Endodermal cell (in vitro differentiated cells): ENCODE measurements around the gene MMP7. TPM values are rescaled to one million over a fixed set of nuclear protein-coding genes. Genes with fewer than 3 reads are reported as not detected.

Experiments
- DNase-seq: peaks from one replicate; pipeline ENCODE4 v3.0.0-alpha.2; 2017
- H3K27ac ChIP-seq: 2 replicates; pipeline ENCODE4 v1.5.1; 2013; ENCODE audit warnings: mild to moderate bottlenecking, low read depth, low read length, moderate library complexity
- H3K27me3 ChIP-seq: 2 replicates; pipeline ENCODE4 v1.6.1; 2013; ENCODE audit warnings: mild to moderate bottlenecking, low read length, moderate library complexity; ENCODE audit not compliant: insufficient read depth, control insufficient read depth, poor library complexity, severe bottlenecking
- H3K36me3 ChIP-seq: 2 replicates; pipeline ENCODE4 v1.7.0; 2013; ENCODE audit warnings: mild to moderate bottlenecking, low read length, moderate library complexity; ENCODE audit not compliant: control insufficient read depth, insufficient read depth
- H3K4me1 ChIP-seq: one replicate; pipeline ENCODE4 v1.7.0; 2013; ENCODE audit warnings: low read length; ENCODE audit not compliant: control insufficient read depth, insufficient read depth
- H3K4me3 ChIP-seq: 2 replicates; pipeline ENCODE4 v1.5.1; 2013; ENCODE audit warnings: mild to moderate bottlenecking, low read length, moderate library complexity
- H3K9ac ChIP-seq: 2 replicates; pipeline ENCODE4 v1.6.1; 2013; ENCODE audit warnings: mild to moderate bottlenecking, low read length, moderate library complexity; ENCODE audit not compliant: poor library complexity, severe bottlenecking; ENCODE audit errors: extremely low read depth
- H3K9me3 ChIP-seq: 2 replicates; pipeline ENCODE4 v1.6.1; 2013; ENCODE audit warnings: mild to moderate bottlenecking, low read length, moderate library complexity; ENCODE audit not compliant: control insufficient read depth
- H3K27ac Mint-ChIP-seq: 2 replicates; pipeline ENCODE4 v1.8.0; 2020; ENCODE audit warnings: mixed read lengths
- H3K27me3 Mint-ChIP-seq: 2 replicates; pipeline ENCODE4 v1.8.0; 2021; ENCODE audit warnings: mild to moderate bottlenecking, mixed read lengths; ENCODE audit not compliant: insufficient read depth
- H3K36me3 Mint-ChIP-seq: 2 replicates; pipeline ENCODE4 v1.8.0; 2020; ENCODE audit warnings: low read depth, mixed read lengths
- H3K4me1 Mint-ChIP-seq: 2 replicates; pipeline ENCODE4 v1.8.0; 2020; ENCODE audit warnings: mixed read lengths
- H3K4me3 Mint-ChIP-seq: 2 replicates; pipeline ENCODE4 v1.8.0; 2020; ENCODE audit warnings: mild to moderate bottlenecking, moderate library complexity, mixed read lengths
- H3K9me3 Mint-ChIP-seq: 2 replicates; pipeline ENCODE4 v1.8.0; 2020; ENCODE audit warnings: mild to moderate bottlenecking, mixed read lengths
- CTCF ChIP-seq: fragments of 200-600 bp; sonication (generic); conservative IDR thresholded peaks from 2 replicates; pipeline ENCODE4 v1.5.0; 2021; ENCODE audit warnings: antibody characterized with exemption, mild to moderate bottlenecking
- WGBS, 2 experiments: methylation state at CpG; one replicate each; pipeline versions ENCODE4 v1.1.5 to v1.1.7; 2013; ENCODE audit warnings: missing lambda C conversion rate in 2 of 2, mixed read lengths in 1 of 2; ENCODE audit not compliant: insufficient coverage in 1 of 2, insufficient read length in 1 of 2; 5-methylcytosine and 5-hydroxymethylcytosine counted together
- total RNA-seq, 2 donors: library from RNA; stranded (reverse); fragmentation: NEBNext Ultra II Directional in 1 of 2; extraction: Animal tissue kit (Norgen Biotek cat#: 25700) in 1 of 2; gene quantifications; 2 replicates in 1 of 2; 3 replicates in 1 of 2; pipeline ENCODE4 v1.2.1, GENCODE V29; 2021

Gene MMP7
- total RNA-seq, 2 donors from 2014 or later, result not detected

GRCh38 chr11:102576350-102576749, 45.8 kb upstream of the MMP7 start:
- Mint-ChIP-seq H3K36me3 (no peaks in the 10 kb centered on the region), H3K4me3 (no peak overlapping the region), H3K27ac (no peak overlapping the region), H3K9me3 (no peaks in the 10 kb centered on the region), H3K27me3 (no peaks in the 10 kb centered on the region), H3K4me1 (peaks cover 11% of the 10 kb centered on the region)
- Histone ChIP-seq H3K4me3 (no peak overlapping the region), H3K9ac (no peak overlapping the region), H3K27ac (no peak overlapping the region), H3K27me3 (no peaks in the 10 kb centered on the region), H3K4me1 (no peaks in the 10 kb centered on the region), H3K36me3 (no peaks in the 10 kb centered on the region), H3K9me3 (no peaks in the 10 kb centered on the region)
- TF ChIP-seq CTCF, result no peak
- no peak for DNase-seq
- 80 to 96% methylated on average over 1 to 3 of the region's 3 CpGs for WGBS, 2 experiments

- H3K9me3 Mint-ChIP-seq, result peaks cover 3% of the 10 kb centered on the region
- Histone ChIP-seq H3K9me3 (no peaks in the 10 kb centered on the region), H3K27me3 (no peaks in the 10 kb centered on the region), H3K36me3 (no peaks in the 10 kb centered on the region), H3K4me3 (no peak overlapping the region), H3K9ac (no peak overlapping the region), H3K27ac (no peak overlapping the region), H3K4me1 (no peaks in the 10 kb centered on the region)
- H3K36me3 Mint-ChIP-seq, result no peaks in the 10 kb centered on the region
- H3K4me1 Mint-ChIP-seq, result peaks cover 2% of the 10 kb centered on the region
- no peaks in the 10 kb centered on the region for H3K27me3 Mint-ChIP-seq
- H3K4me3 Mint-ChIP-seq, result no peak overlapping the region
- TF ChIP-seq CTCF, result no peak
- no peak overlapping the region for H3K27ac Mint-ChIP-seq
- no peak for DNase-seq
- 93 to 95% methylated on average over 2 of the region's 2 CpGs for WGBS, 2 experiments
Observed at GRCh38 chr11:102575012-102575411, 44.5 kb upstream of the MMP7 start.

GRCh38 chr11:102573851-102574250, 43.3 kb upstream of the MMP7 start:
- Mint-ChIP-seq H3K27me3 (peaks cover 2% of the 10 kb centered on the region), H3K27ac (no peak overlapping the region), H3K4me1 (no peaks in the 10 kb centered on the region), H3K4me3 (no peak overlapping the region), H3K9me3 (peaks cover 13% of the 10 kb centered on the region), H3K36me3 (peaks cover 1% of the 10 kb centered on the region)
- no peak overlapping the region for H3K4me3 ChIP-seq
- 67 to 93% methylated on average over 1 to 2 of the region's 2 CpGs for WGBS, 2 experiments
- DNase-seq, result no peak
- no peak overlapping the region for H3K9ac ChIP-seq
- H3K36me3 ChIP-seq, result no peaks in the 10 kb centered on the region
- H3K9me3 ChIP-seq, result peaks cover 6% of the 10 kb centered on the region
- TF ChIP-seq CTCF, result no peak
- no peaks in the 10 kb centered on the region for H3K4me1 ChIP-seq
- H3K27me3 ChIP-seq, result no peaks in the 10 kb centered on the region
- no peak overlapping the region for H3K27ac ChIP-seq
